SH-SY5Y (cell line): ENCODE data around the gene DNAJB13.

Source experiments
- GATA2 ChIP-seq: IDR thresholded peaks from 2 replicates; pipeline ENCODE4 v1.6.1; 2011; ENCODE audit warnings: mild to moderate bottlenecking, low read depth, low read length
- GATA3 ChIP-seq: IDR thresholded peaks from 2 replicates; pipeline ENCODE4 v1.6.1; 2011; ENCODE audit warnings: low read depth, mild to moderate bottlenecking, low read length, moderate library complexity

DNA sequence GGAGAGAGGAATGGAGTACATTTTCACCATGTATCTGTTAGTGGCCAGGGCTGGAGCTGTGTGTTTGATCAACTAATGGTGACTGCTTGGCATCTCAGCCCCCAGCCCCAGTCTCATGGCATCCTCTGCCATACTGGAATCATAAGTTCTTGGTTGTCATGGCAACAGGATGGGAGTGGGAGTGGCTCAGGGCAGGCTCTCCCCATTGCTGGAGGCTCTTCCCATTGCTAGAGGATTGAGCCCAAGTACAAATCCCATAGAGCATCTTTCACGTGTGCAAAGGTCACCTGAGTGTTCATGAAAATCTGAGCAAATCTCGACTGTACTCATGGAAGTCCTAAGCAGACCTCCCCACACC is 14.9 kb downstream of the DNAJB13 start:
- no peak for TF ChIP-seq GATA2
- TF ChIP-seq GATA3: no peak
